Gastrocnemius medialis (tissue), 4 donors: ENCODE measurements around the gene CCSER1.

Source experiments
- POLR2A ChIP-seq, 2 donors: fragments of 450-650 bp; IDR thresholded peaks; one replicate each; pipeline ENCODE4 v1.6.1; 2017; ENCODE audit warnings: antibody characterized with exemption in 2 of 2, mild to moderate bottlenecking in 2 of 2, moderate library complexity in 2 of 2
- TF ChIP-seq, protein P1 (sequence below), 5 experiments: fragments of 450-650 bp in 3 of 5; fragments of 200-600 bp in 2 of 5; sonication (generic) in 2 of 5; IDR thresholded peaks in 4 of 5; conservative IDR thresholded peaks in 1 of 5; 1 replicate in 4 of 5; 2 replicates in 1 of 5; pipeline ENCODE4 v1.5.1; 2016 to 2019; ENCODE audit warnings: antibody characterized with exemption in 5 of 5, mild to moderate bottlenecking in 3 of 5, moderate library complexity in 3 of 5

- TF ChIP-seq, protein P1, sequence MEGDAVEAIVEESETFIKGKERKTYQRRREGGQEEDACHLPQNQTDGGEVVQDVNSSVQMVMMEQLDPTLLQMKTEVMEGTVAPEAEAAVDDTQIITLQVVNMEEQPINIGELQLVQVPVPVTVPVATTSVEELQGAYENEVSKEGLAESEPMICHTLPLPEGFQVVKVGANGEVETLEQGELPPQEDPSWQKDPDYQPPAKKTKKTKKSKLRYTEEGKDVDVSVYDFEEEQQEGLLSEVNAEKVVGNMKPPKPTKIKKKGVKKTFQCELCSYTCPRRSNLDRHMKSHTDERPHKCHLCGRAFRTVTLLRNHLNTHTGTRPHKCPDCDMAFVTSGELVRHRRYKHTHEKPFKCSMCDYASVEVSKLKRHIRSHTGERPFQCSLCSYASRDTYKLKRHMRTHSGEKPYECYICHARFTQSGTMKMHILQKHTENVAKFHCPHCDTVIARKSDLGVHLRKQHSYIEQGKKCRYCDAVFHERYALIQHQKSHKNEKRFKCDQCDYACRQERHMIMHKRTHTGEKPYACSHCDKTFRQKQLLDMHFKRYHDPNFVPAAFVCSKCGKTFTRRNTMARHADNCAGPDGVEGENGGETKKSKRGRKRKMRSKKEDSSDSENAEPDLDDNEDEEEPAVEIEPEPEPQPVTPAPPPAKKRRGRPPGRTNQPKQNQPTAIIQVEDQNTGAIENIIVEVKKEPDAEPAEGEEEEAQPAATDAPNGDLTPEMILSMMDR (IDR thresholded peaks at IDR 0.05 in 4 of 5, conservative IDR thresholded peaks at IDR 0.05 in 1 of 5) = no peak
- TF ChIP-seq POLR2A (IDR thresholded peaks at IDR 0.05) = no peak
Observed at GRCh38 chr4:91298156-91298700, 1171.0 kb downstream of the CCSER1 start.
